Measurements from ENCODE around the gene KXD1.
"Not testable (repeated sequence)": the region's sequence is repeated elsewhere in the genome, so short reads cannot be mapped to it uniquely, and the experiment has no call there.

KXD1 gene

DNA sequence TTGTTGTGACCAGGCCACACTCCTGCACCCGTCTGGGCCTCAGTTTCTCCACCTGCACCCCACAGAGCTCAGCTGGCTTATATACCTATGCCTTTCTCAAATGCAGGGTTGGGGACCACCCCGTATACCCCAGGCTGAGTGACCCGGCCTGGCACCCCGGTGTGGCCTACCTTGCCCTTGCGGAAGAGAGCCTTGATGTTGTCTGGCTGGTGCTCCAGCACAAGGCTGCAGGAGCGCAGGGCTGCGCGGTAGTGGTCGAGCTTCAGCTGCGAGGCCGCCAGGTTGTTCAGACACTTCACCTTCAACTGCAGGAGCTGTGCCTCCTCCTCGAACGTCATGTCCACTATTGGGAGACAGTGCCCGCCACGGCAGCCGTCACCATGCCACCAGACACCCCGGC, 20.2 kb upstream of the KXD1 start:
- DNase-seq: no peak

DNA sequence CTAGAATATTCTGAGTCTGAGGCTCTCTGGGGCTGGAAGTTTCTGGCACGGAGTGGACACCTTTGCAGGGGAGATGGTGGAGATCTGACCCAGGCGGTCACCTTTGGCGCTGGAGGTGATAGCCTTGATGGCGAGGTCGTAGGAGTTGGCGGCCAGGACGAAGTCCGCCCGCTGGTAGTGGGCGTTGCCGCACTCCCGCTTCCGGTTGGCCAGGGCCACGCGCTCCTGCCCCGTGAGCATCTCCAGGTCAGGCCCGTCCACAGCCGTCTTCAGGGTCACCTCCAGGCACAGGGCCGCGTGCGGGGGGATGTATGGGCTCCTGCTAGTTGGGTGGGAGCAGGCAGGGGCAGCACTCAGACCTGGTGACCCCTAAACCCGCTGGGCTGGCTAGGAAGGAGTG, 19.6 kb upstream of the KXD1 start:
- DNase-seq: no peak

DNA sequence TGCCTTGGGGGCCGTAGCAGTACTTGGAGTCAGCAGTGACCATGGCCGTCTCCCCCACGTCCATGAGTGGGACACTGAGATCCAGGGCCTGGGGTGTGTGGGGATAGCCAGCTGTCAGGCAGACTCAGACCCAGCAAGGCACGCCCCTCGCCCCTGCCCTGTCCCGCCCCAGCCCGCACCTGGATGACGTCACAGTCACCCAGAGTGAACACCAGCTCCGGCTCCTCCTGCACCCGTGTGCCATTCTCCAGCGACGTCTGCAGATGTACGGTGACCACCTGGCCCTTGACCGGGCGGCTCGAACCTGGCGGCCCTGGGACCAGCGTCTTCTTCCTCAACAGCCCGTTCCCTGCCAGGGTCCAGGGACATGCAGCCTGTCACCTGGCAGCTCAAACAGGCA, 18.3 kb upstream of the KXD1 start:
- no peak for DNase-seq

DNA sequence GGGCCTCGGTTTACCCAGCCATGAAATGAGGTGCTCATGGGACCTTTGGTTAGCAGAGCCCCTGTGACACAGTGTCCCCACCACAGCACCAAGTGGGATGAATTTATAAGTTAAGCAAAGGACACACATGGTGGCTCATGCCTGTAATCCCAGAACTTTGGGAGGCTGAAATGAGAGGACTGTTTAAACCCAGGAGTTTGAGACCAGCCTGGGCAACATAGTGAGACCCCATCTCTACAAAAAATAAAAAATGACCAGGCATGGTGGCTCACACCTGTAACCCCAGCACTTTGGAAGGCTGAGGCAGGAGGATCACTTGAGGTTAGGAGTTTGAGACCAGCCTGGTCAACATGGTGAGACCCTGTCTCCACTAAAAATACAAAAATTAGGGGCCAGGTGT, 17.5 kb upstream of the KXD1 start:
- not testable (repeated sequence) for DNase-seq

DNA sequence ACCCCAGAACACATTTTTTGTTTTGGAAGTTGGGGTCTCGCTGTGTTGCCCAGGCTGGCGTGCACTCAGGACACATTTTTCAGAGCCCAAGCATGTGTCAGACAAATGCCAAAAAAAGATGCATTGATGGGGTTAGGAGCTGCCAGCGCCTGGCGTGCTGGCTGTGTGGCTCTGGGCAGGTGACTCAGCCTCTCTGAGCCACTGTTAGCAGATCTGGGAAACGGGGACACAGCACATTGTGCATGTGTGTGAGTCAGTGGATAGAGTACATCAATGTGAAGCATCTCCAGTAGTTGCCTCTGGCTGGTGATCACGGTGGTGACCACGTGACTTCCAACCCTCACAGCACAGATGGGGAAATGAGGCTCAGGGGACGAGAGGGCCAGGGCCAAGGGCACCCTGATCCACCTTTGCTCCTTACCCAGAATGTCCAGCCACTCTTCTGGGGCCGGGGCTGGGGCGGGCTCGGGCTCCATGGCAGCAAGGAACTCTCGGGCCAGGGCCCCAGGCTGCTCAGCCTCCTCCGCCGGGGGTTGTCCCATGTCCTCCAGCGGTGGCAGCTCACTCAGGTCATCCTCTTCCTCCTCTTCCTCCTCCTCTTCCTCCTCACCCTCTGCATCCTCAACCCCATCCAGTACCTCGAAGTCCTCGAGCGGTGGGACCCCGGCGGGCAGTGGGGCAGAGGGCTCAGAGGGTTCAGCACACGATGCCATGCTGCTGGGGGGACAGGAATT, 16.2 kb upstream of the KXD1 start:
- no peak for DNase-seq

DNA sequence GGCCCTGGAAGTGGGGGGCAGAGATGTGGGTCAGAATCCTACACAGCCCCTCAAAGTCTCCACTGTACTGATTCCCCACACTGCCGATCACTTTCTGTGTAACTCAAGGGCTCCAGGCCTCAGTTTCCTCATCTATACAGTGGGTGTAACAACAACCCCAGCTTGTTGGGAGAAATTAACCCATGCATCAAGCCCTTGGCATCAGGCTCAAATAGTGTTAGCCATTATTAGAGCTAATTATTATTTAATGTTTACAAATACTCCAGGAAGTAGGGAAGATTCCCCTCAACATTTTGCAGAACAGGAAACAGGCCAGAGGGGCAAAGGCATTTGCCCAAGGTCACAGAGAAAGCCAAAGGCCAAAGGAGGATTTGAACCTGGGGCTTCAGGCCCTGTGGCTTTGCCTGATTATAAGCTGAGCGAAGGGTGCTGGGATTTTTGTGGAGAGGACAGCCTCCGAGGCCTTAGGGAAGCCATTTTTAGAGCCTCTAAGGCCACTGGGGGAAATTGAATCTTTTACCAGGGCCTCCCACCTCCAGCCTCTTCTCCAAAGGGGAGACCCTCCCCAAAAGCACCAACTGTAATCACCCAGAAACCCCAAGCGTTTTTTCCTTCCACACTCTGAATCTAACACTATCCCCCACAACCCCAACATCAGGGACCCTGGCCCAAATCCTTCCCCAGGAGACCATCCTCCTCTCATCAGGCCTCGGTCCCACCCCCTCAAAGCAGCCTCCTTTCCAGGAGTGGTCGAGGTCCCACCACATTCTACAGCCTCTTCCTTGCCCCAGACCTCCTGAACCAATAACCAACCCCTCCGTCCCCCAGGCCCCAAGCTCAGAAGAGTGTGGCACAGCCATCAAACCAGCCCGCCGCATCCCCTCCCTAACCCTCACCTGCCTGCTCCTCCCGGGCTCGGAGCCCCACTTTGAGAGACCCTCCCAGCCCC, 15.4 kb upstream of the KXD1 start:
- DNase-seq: peak; percentile 16

DNA sequence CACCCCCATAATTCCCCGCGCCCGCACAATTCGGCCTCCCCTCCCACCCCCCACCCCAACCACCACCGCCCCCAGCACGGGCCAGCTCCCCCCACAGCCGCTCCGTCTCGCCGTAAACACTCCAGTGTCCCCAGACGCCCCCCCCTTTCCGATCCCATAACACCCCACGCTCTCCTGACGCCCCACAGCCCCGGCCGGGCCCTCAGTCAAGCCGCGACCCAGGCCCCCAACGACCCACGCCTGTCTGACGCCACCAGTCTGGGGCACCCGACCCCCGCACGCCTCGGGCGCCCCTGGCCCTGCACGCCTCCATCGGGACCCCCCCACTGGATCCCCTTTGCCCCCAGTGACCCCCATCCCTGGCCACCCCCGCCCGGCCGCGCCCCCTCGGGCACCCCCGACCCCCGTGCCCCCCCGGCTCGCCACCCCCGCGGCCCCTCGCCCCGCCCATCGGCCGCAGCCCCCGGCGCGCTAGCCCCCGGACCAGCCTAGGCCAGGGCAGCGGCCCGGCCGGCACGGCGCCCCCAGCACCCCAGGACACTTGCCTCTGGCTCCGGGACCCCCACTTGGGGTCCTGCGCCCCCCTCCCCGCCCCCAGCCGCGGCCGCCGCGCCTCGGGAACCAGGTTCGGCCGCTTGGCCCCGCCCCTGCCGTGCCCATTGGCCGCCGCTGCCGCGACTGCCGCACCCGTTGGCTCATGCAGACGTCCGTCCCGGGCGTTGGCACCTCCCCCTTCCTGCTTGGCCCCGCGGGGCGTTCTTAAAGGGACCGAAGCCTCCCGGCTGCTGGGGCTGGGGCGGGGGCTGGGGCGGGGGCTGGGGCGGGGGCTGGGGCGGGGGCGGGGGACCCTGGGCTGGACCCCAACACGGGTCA, 14.5 kb upstream of the KXD1 start, which contains the start of gene FKBP8:
TSS of gene FKBP8 (minus strand) at position 633 of the 873 bp plus-strand sequence. CDS start 1,603 bp downstream, outside the sequence.
- peak; percentile 86 for DNase-seq

DNA sequence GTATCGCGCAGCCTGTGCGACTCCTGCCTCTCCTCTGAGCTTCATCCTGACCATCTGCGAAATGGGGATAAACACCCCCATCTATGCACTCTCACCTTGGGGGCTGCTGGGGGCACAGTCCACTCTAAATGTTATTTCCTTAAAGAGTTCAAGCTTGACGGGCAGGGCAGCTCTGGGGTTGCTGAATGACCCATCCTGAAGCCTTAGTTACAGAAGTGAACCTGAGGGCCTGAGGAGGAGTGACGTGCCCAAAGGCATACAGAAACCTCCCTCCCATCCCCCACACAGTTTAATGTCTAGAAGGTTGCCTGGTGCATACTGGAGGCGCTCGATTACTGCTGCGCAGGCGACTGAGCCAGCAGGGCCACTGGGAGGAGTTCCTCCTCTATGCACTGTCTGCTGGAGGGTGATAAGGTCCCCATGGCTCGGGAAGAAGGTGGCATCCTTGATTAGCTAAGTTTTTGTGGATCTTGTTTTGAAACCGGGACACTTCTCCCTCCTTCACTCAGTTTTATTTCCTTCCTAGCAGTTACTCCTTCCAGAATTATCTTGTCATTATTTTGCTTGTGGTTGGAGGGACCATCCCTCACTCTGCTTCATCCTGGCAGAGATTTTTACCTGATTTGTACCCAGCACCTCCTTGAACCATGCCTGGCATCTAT, 13.7 kb upstream of the KXD1 start:
- DNase-seq: peak; percentile 27

DNA sequence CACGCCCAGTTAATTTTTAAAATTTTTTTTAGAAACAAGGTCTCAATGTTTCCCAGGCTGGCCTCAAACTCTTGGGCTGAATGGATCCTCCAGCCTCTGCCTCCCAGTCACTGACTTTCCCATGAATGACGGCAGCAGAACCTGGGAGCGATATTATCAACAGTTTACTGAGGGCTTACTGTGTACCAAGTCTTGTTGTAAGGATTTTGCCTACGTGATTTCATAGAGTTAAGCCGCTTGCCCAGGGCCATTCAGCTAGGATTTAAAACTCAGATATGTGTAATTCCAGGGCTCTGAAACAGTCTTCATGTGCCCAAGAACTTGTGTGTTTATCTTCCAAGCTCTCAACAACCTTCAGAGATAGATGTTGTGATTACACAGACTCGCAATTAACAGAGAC, 6.0 kb upstream of the KXD1 start:
- no peak for DNase-seq

DNA sequence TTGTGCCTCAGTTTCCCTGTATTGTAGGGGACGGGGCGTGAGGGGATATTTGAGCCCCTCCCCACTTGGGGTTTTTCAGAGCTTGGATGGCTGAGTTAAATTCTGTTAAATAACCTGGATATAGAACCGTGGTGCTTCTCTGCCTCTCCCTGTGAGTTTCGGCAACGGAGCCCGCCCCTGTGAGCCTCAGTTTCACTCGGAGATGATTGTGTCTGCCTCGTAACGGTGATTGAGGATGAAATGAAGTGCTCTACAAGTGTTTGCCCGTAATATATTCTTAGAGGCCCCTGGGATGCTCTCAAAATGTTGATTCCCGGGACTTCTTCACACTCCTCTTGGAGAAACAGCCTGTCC, 509 bp downstream of the KXD1 start:
- peak; percentile 25 for DNase-seq

DNA sequence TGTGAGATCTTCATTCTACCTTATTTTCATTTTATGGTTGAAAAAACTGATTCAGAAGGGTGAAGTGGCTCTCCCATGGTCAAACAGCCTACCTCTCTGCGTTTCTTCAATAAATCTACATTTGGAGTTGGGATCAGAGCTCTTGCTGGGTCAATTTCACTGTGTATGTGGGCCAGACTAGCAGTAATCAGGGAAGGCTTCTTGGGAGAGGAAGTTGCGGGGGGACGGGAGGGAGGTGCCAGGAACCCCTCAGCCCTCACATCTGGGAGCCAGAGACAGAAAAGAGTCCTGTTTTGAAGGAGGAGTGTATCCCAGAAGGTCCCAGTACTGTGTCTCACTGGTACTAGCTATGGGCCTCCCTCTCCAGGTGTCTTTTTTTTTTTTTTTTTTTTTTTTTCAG, 934 bp downstream of the KXD1 start:
- no peak for DNase-seq

DNA sequence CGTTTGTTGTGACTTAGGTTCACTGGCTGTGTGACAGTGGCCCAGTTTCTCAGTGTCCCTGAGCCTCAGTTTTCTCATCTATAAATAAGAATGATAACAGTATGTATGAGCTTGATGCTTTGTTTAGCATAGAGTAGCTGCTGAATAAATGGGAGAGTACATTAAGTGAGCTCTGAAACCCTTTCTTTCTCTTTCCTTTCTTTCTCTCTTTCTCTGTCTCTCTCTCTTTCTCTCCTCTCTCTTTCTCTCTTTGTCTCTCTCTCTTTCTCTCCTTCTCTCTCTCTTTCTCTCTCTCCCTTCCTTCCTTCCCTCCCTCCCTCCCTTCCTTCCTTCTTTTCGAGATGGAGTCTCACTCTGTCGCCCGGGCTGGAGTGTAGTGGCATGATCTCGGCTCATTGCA, 2.0 kb downstream of the KXD1 start:
- no peak for DNase-seq

DNA sequence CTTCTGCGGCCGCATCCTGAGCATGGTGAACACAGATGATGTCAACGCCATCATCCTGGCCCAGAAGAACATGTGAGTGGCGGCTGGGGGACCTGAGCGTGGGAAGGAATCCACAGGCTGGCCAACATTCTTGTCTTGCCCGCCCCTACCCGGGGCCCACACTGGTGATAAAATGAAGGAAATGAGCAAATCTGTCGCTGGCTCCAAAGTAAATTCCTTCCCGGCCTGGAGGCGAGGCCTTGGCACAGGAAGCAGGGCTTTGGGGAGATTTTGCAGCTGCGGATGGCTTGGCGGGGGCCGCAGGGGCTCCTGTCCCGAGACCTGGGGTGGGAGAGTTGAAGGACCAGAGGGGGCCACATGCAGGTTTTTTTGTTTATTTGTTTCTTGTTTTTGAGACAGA, 4.4 kb downstream of the KXD1 start:
- no peak for DNase-seq

DNA sequence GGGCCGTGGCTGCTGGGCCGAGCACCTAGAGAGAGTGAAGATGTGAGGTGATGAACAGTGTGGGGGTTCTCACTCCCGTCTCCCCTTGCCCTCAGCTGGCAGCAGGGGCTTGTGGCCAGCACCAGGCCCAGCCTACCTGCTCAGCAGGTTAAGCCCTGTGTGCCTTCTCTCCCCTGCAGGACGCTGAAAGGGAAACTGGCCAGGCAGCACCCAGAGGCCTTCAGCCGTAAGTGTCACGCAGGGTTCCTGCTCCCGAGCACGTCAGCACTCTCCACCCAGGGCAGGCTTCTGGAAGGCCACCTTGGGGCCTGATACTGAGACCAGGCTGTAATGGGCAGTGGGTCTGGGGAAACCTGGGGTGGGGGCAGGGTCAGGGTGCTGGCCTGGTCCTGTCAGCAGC, 9.3 kb downstream of the KXD1 start:
- no peak for DNase-seq

DNA sequence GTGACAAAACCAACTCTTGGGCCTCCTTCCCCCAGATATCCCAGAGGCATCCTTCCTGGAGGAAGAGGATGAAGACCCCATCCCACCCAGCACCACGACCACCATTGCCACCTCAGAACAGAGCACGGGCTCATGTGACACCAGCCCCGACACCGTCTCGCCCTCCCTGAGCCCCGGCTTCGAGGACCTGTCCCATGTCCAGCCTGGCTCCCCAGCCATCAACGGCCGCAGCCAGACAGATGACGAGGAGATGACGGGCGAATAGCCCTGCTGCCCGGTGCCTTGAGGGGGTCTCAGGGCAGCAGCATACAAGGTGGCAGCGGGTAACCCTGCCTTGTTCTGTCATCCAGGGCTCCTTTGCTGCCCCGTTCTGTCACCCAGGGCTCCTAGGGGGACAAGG, 10.7 kb downstream of the KXD1 start:
- DNase-seq: no peak

DNA sequence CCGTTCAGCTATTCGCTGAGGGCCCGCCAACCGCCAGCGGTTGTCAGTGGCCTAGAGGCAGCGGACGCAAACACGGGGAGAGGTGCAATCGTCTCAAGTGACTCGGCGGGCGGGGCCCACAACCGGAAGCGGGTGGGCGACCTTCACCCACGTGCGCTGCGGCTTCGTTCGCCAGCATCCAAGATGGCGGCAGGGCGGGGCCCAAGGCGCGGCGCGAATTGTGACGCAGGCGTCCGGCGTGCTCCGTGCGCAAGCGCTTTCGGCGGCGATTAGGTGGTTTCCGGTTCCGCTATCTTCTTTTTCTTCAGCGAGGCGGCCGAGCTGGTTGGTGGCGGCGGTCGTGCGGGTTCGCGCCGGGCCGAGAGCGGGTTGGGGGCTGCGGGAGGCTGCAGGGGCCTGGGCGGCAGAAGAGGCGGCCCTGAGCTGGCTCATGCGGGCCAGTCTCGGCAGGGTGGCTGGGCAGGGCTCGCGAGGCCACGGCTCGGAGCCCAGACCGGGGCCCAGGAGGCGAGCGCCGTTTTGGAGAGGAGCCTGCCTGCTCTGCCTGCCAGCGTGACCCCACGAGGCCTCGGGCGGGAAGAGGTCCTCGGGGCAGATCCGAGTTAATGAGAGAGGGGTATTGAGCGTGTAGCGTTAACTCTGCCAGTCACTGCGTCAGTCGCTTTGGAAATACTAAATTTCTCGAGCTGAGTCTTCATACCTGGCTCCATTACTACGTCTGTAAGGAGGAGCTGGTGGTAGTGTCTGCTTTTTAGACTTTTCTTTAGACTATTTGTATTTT, 14.1 kb downstream of the KXD1 start, which contains the start of gene UBA52:
TSS of gene UBA52 (plus strand) at position 294 of the 781 bp plus-strand sequence. CDS start 1,444 bp downstream, outside the sequence.
- DNase-seq: peak; percentile 98

DNA sequence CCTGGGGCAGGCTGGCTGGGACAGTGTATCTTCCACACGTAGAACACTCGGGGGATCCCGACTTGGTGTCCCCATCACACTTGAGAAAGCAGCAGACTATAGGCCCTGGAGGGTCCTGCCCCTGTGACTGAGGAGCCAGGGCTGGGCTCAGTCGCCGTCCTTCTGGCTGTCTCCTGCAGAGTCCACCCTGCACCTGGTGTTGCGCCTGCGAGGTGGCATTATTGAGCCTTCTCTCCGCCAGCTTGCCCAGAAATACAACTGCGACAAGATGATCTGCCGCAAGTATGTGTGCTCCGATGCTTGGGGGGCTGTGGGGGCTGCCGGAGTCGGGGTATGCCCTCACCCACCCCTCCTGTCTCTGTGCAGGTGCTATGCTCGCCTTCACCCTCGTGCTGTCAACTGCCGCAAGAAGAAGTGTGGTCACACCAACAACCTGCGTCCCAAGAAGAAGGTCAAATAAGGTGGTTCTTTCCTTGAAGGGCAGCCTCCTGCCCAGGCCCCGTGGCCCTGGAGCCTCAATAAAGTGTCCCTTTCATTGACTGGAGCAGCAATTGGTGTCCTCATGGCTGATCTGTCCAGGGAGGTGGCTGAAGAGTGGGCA, 17.1 kb downstream of the KXD1 start:
- DNase-seq: no peak

DNA sequence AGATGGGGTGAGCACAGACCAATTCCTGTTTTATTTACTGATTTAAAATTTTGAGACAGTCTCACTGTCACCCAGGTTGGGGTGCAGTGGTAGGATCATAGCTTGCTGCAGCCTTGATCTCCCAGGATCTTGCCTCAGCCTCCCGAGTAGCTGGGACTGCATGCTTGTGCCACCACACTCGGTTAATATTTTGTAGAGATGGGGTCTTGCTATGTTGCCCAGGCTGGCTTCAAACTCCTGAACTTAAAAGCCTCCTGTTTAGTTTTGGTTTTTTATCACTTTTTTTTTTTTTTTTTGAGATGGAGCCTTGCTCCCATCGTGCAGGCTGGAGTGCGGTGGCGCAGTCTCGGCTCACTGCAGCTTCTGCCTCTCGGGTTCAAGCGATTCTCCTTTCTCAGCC, 18.7 kb downstream of the KXD1 start:
- DNase-seq: no peak

DNA sequence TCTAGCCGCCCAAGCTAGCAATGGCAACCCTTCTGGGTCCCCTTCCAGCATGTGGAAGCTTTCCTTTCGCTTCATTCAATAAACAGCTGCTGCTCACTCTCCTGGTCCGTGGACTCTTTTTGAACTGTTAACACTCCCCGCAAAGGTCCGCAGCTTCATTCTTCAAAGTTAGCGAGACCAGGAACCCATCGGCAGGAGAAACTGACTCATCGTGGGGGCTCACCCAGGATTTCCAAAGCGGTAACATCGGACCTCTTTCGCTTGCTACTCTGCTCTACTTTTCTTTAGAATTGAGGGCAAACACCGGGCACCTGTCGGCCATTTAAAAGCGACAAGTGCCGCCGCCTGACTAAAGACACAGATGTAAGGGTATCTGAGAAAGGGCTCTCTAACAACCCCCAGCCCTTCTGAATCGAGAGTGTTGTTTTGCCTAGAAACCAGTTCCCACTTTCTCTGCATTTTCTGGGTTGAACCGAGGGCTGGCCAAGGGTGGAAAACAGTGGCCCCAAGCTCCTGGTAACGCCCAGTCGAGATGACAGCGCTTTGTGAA, 19.8 kb downstream of the KXD1 start:
- DNase-seq: no peak

DNA sequence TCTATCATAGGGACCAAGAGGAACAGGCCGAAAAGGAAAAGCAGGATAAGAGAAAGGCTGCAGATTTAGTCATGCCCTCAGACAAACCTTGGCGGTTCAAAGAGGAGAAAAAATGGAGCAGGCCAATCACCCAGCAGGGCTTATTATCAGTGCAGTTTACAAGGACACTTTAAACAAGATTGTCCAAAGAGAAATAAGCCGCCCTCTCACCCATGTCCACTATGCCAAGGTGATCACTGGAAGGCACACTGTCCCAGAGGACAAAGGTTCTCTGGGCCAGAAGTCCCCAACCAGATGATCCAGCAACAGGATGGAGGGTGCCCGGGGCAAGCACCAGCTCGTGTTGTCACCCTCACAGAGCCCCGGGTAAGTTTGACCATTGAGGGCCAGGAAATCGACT, 22.6 kb downstream of the KXD1 start:
- no peak for DNase-seq

DNA sequence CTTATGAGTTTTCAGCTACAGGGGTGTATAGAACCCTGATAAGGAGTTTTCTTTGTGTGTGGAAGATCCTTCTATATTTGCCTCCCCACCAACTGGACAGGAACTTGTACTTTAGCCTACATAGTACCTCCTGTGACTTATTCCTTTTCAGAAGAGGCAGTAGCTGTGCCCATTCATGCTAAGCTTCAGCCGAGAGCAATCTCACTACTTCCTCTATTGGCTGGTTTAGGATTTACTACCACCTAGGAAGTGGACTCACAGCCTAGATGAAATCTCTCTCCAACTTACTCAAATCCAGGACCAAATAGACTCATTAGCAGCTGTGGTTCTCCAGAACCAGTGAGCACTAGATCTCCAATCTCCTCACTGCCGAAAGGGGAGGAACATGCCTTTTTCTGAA, 28.6 kb downstream of the KXD1 start:
- no peak for DNase-seq
